Stomach (tissue), 4 donors: Measurements from ENCODE around the gene TRAM2.

Experiments
- POLR2AphosphoS5 ChIP-seq, 3 donors: sonication (generic); formaldehyde crosslinking; IDR thresholded peaks; one replicate each; pipeline ENCODE4 v1.6.1; 2016; ENCODE audit warnings: antibody characterized with exemption in 3 of 3
- TF ChIP-seq, protein P1 (sequence below), 7 experiments: fragments of 450-650 bp in 4 of 7; fragments of 200-600 bp in 3 of 7; sonication (generic) in 3 of 7; IDR thresholded peaks; one replicate each; pipeline ENCODE4 v1.5.1; 2016 to 2019; ENCODE audit warnings: antibody characterized with exemption in 7 of 7, control low read depth in 2 of 7, mild to moderate bottlenecking in 1 of 7

- TF ChIP-seq, protein P1, sequence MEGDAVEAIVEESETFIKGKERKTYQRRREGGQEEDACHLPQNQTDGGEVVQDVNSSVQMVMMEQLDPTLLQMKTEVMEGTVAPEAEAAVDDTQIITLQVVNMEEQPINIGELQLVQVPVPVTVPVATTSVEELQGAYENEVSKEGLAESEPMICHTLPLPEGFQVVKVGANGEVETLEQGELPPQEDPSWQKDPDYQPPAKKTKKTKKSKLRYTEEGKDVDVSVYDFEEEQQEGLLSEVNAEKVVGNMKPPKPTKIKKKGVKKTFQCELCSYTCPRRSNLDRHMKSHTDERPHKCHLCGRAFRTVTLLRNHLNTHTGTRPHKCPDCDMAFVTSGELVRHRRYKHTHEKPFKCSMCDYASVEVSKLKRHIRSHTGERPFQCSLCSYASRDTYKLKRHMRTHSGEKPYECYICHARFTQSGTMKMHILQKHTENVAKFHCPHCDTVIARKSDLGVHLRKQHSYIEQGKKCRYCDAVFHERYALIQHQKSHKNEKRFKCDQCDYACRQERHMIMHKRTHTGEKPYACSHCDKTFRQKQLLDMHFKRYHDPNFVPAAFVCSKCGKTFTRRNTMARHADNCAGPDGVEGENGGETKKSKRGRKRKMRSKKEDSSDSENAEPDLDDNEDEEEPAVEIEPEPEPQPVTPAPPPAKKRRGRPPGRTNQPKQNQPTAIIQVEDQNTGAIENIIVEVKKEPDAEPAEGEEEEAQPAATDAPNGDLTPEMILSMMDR (IDR thresholded peaks at IDR 0.05), result no peak
- TF ChIP-seq POLR2AphosphoS5 (IDR thresholded peaks at IDR 0.05), result no peak
Observed at GRCh38 chr6:52610011-52610410, 33.2 kb upstream of the TRAM2 start.
